GM19397 (cell line): Measurements from ENCODE around the gene CCDC152.

ENCODE experiments used
- ATAC-seq: cut with Tn5 transposase; IDR thresholded peaks from one replicate; pipeline ENCODE4 v1.9.1; 2021; ENCODE audit warnings: mild to moderate bottlenecking, moderate library complexity; ENCODE audit not compliant: unreplicated experiment

The CCDC152 gene

GRCh38 chr5:42779083-42779482, 22.5 kb downstream of the CCDC152 start:
- ATAC-seq = no peak

- ATAC-seq = no peak
Observed at GRCh38 chr5:42781584-42781983, 25.0 kb downstream of the CCDC152 start.

- no peak for ATAC-seq
Observed at GRCh38 chr5:42784132-42784531, 27.5 kb downstream of the CCDC152 start.

DNA sequence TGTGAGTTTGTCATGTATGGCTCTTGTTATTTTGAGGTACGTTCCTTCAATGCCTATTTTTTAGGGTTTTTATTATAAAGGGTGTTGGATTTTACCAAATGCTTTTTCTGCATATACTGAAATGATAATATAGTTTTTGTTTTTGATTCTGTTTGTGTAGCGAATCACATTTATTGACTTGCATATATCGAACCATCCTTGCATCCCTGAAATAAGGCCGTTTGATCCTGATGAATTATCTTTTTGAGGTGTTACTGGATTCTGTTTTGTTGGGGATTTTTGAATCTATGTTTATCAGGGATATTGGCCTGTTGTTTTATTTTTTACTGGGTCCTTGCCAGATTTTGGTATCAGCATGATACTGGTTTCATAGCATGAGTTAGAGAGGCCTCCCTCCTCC, 29.1 kb downstream of the CCDC152 start:
- ATAC-seq = no peak

- no peak for ATAC-seq
Observed at GRCh38 chr5:42787073-42787472, 30.5 kb downstream of the CCDC152 start.

- ATAC-seq = no peak
Observed at GRCh38 chr5:42787845-42788244, 31.2 kb downstream of the CCDC152 start.

- ATAC-seq = no peak
Observed at GRCh38 chr5:42791151-42791550, 34.5 kb downstream of the CCDC152 start.

DNA sequence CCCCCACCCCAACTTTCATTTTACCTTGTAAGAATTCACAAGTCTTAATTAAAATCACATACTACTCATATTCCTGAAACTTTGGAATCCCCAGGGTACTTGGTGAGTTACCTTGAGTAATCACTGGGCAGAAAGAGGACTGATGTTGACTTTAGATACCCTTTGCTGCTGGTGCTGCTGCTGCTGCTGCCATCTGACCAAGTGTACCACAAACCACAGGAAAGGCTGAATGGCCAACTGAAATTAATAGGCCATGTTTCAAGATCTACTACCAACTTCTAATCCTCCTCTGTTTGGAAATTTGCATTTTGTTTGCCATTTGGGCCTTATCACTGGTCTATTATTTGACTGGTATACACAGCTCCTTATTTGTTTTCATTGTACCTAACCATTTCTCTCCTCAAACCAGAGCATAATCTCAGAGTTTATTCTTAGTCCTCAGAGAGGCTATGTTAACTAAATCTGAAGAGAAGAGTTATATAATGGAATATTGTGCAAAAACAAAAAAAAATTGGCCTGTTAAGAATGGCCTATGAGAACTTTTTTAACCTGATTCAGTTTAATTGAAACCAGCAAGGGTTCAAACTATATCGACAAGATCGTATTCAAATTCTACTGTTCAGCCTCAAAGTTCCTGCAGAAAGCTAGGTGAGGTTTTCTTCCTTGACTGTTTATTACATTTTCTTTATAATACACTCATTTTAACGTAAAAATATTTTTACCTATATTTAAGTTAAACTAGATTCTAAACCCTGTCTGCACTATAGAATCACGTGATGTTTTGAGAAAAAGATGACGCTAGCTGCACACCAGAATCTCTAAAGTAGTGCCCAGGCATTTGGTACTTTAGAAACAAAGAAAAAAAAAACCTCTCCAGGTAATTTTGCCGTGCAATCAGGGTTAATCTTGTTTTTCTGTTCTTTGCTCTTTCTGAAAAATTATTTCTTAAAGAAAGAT, 41.9 kb downstream of the CCDC152 start:
- no peak for ATAC-seq

- no peak for ATAC-seq
Observed at GRCh38 chr5:42799241-42799608, 42.6 kb downstream of the CCDC152 start.

GRCh38 chr5:42799668-42800114, 43.1 kb downstream of the CCDC152 start:
- no peak for ATAC-seq

GRCh38 chr5:42800748-42801330, 44.2 kb downstream of the CCDC152 start:
- no peak for ATAC-seq

DNA sequence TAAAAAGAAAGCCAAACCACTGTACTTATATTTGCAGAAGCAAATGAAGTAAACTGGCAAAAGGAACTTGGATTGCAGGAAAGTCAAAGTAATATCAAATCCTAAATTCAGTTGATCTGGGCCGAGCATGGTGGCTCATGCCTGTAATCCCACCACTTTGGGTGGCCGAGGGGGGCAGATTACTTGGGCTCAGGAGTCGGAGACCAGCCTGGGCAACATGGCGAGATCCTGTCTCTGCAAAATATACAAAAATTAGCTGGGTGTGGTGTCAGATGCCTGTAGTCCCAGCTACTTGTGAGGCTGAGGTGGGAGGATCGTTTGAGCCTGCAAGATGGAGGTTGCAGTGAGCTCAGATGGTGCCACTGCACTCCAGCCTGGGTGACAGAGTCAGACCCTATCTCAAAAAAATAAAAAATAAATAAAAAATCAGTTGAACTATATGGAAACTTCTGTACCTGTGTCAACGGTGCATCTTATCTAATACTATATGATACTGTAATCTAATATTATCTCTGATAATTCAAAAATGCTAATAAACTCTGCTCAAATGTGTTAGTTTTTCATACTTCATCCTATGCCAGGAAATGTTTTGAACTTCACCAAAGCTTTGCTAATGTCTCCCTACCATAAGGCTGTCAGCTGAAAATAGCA, 45.0 kb downstream of the CCDC152 start:
- no peak for ATAC-seq

GRCh38 chr5:42804717-42805339, 48.2 kb downstream of the CCDC152 start:
- ATAC-seq = no peak

DNA sequence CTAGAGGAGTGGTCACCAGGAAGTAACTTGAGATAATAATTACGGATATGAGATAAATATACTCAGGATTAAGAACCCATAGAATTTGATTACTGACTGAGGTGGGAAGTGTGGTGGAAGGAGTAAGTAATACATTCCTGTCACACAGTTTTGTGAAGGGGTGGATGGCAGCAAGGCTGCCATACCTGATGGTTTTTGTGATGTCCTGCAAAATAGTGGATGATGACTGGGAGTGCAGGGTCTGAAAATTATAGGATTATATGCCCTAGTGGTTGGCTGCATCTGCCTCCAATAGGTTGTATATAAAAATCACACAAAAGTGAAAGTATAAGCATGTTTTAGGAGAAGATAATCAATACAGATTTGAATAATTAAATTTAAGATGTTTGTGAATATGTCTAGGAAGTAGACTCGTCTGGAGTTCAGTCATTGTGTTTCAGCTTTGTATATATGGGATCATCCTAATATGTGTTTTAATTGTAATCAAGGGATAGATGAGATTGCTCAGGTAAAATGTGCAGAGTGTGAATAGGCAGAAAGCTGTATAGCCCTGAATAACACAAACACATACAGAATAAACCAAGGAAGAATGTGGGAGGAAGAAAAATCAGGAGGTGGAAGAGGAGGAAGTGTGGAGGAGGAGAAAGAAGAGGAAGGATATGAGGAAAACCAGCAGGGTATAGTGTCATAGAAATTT, 49.5 kb downstream of the CCDC152 start:
- no peak for ATAC-seq

DNA sequence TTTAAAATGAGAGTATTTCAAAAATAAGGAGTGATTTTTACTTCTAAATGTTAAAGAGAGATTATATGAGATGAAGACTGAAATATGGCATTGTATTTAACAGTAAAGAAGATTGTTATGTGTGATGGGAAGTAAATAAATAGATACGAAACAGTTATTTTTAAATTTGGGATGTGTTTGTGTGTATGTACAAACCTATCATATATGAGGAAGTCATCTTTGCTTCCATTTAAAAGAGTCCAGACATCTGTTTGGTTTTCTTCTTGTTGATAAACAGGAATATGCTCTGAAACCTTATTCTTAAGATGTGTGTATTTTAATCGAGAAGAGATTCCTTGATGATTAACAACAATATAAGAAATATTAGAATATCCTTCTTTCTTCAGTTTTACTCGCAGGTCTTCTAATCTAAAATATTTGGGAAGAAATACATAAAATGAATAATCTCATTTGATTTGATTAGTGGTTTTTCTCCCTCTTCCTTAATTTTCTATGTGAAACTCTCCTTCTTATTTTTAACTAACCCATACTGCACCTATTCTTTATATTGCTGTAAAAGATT, 50.2 kb downstream of the CCDC152 start:
- no peak for ATAC-seq

DNA sequence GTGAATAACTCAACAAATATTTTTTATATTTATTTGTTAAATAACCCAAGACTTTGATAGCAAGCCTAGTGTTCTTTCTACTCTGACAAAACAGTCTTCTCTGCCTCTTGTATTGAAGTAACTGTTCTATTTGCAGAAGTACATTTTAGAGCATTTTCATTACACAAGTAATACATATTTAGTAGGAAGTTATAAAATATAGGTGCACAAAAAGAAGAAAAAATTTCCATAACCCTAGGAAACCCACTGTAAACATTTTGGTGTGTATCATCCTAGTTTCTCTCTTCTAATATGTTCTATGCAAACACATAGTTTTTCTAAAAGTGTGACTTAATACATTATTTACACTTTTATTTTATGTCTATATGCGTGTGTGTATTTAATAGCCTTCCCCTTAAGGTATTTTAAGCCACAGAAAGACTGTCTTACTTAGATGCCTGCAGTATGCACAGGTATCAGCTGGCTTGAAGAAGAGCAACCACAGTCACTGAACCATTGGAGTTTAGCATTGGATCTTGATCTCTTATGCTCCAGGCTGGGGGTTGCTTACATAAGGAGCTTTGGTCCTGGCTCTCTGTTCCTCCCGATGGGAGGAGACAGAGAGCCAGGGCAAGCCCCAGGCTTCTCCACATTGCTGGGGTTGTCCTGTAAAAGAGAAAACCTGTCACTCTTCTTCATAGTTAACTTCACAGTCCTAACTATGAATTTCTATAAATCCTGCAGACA, 51.3 kb downstream of the CCDC152 start:
- no peak for ATAC-seq

- no peak for ATAC-seq
Observed at GRCh38 chr5:42808888-42809611, 52.4 kb downstream of the CCDC152 start.

GRCh38 chr5:42810834-42811590, 54.4 kb downstream of the CCDC152 start:
- no peak for ATAC-seq
